GM19455 (cell line): ENCODE measurements around the gene NUCKS1.

Experiments
- ATAC-seq: cut with Tn5 transposase; IDR thresholded peaks from one replicate; pipeline ENCODE4 v1.9.1; 2021; ENCODE audit not compliant: unreplicated experiment

Gene NUCKS1

GRCh38 chr1:205670611-205671430, 79.2 kb downstream of the NUCKS1 start:
- ATAC-seq, result no peak

DNA sequence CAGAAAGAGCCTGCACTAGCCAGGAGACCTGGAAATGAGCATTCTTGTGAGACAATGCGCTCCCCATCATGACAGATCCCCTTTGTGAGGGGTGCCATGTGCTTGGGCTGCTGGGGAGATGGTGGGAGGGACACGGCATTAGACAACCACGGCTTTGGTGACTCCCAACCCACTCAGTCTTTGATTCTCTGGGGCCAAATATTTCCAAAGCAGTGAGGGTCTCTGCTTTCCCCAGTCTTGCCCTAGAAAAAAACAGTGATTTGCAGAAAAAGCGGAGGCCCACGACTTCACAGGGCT, 79.9 kb downstream of the NUCKS1 start:
- no peak for ATAC-seq

GRCh38 chr1:205669341-205670149, 80.4 kb downstream of the NUCKS1 start:
- no peak for ATAC-seq

- ATAC-seq, result no peak
Observed at GRCh38 chr1:205668951-205669340, 81.0 kb downstream of the NUCKS1 start.

GRCh38 chr1:205667909-205668643, 81.9 kb downstream of the NUCKS1 start:
- ATAC-seq, result no peak

DNA sequence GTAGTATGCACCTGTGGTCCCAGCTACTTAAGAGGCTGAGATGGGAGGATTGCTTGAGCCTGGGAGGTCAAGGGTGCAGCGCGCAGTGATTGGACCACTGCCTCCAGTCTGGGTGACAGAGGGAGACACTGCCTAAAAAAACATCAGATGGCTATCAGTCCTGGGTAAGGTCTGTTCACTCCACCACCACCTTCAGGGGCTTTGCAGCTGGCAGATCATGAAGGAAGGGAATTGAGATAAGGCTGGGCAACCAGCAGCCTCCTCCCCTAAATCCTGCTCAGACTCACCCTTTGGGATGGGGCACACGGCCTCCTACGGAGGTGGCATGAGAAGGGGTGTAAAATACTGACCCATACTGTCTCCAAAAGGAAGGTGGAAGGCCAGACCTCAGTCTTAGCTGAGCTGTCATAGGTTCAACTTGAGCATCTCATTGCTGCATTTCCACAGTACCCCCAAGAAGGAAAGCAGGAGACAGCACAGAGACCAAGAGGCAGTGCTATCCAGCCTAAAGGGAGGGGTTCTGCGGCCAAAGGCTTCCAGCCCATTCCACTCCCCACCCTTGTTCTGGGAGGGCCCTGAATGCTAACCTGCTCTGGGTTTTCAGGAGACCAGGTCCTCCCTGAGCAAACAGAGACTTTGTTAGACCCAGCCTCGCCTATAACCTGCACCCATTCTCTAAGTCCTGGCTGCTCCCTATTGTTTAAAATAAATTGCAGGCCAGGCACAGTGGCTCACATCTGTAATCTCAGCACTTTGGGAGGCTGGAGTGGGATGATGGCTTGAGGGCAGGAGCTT, 83.4 kb downstream of the NUCKS1 start:
- ATAC-seq, result no peak

DNA sequence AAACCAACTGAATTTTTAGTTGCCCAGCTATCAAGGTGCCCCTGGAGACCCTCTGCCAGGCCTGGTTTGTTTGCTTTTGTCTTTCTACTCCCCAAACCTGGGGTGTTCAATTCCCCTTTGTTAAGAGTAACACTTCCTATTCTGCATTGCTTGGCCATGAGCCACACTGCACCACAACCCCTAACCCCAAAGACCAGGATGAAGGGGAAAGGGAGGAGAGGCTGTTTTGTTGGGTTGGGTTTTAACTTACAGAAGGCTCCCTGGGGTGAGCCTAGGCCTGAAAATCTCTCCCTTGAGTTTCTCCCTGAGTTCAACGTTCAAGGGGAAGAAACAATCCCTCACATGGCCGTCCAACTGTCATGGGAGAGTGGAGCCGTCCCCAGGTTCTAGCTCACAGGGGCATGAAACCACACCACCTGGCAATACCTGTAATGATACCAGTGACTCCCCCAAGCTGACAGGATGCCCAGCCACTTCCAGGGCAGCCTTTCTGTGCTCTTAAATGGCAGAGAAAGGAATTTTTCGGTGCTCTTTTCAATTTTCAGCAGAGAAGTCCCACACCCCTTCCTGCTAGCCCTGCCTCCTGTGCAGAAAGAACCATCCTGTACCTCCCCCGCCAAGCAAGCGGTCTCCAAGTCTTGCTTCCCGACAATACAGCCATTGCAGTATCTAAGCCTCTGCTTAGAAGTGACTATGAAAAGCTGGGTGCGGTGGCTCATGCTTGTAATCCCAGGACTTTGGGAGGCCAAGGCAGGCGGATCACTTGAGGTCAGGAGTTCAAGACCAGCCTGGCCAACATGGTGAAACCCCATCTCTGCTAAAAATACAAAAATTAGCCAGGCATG, 84.6 kb downstream of the NUCKS1 start:
- ATAC-seq, result no peak

GRCh38 chr1:205664399-205665017, 85.5 kb downstream of the NUCKS1 start:
- ATAC-seq, result no peak

DNA sequence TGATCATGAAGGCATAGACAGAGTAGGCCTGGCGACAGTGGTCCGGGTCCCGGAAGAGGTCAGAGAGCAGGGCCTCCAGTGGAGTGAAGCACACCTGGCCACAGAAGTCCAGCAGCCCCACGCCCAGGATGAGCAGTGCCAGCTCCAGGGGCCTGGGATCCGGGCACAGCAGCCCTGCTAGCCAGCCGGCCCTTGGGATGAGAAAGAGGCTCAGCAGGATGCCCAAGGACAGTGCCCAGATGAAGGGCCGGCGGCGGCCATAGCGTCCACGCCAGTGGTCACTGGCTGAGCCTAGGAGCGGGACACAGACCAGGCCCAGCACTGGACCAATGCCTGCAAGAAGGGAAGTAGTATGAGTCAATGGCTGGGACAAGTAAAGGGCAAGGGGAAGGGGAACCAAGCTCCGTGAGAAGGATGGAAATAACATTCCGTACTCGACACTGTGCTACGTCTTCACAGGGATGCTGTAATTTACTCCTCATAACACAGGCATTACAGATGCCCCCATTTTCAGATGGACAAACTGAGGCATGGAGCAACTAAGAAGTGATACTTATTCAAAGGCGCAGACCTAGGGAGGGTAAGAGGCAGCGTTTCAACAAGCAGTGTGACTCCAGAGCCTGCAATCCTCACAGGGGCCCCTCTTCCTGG, 86.6 kb downstream of the NUCKS1 start:
- no peak for ATAC-seq
